Suprapubic skin (tissue), 4 donors: Measurements from ENCODE around the gene SRSF1. TPM values are rescaled to one million over a fixed set of nuclear protein-coding genes. Genes with fewer than 3 reads are reported as not detected.

Experiments
- DNase-seq, 2 donors: peaks; one replicate each; pipeline ENCODE4 v3.0.0-alpha.2; 2019; ENCODE audit warnings: low spot score in 2 of 2
- H3K27ac ChIP-seq: fragments of 200-600 bp; sonication (generic); one replicate; pipeline ENCODE4 v1.5.1; 2019
- H3K27me3 ChIP-seq: fragments of 200-600 bp; sonication (generic); one replicate; pipeline ENCODE4 v1.5.1; 2019
- H3K36me3 ChIP-seq: fragments of 200-600 bp; sonication (generic); one replicate; pipeline ENCODE4 v1.5.1; 2019
- H3K4me1 ChIP-seq: fragments of 200-600 bp; sonication (generic); one replicate; pipeline ENCODE4 v1.5.1; 2019
- H3K4me3 ChIP-seq: fragments of 200-600 bp; sonication (generic); one replicate; pipeline ENCODE4 v1.5.1; 2019; ENCODE audit warnings: mild to moderate bottlenecking
- H3K9me3 ChIP-seq: fragments of 200-600 bp; sonication (generic); one replicate; pipeline ENCODE4 v1.5.1; 2019
- EP300 ChIP-seq: sonication (generic); formaldehyde crosslinking; IDR thresholded peaks from one replicate; pipeline ENCODE4 v1.6.1; 2017; ENCODE audit warnings: antibody characterized with exemption
- POLR2A ChIP-seq, 2 donors: fragments of 450-650 bp; IDR thresholded peaks; one replicate each; pipeline ENCODE4 v1.6.1; 2017; ENCODE audit warnings: antibody characterized with exemption in 2 of 2, mild to moderate bottlenecking in 2 of 2, moderate library complexity in 2 of 2
- POLR2AphosphoS5 ChIP-seq, 3 donors: sonication (generic); formaldehyde crosslinking; IDR thresholded peaks; one replicate each; pipeline ENCODE4 v1.6.1; 2017; ENCODE audit warnings: antibody characterized with exemption in 3 of 3
- WGBS: methylation state at CpG from one replicate; pipeline ENCODE4 v1.1.5; 2018; 5-methylcytosine and 5-hydroxymethylcytosine counted together
- total RNA-seq, 4 donors: library from RNA; depleted of rRNA; stranded (reverse); fragments of >200 nt; gene quantifications; one replicate each; pipeline ENCODE4 v1.1.0, GENCODE V29; 2016
- TF ChIP-seq, protein P1 (sequence below), 2 donors: fragments of 200-600 bp in 1 of 2; fragments of 450-650 bp in 1 of 2; sonication (generic) in 1 of 2; IDR thresholded peaks; one replicate each; pipeline ENCODE4 v1.5.1; 2016 to 2019; ENCODE audit warnings: antibody characterized with exemption in 2 of 2, mild to moderate bottlenecking in 1 of 2, moderate library complexity in 1 of 2

The SRSF1 gene
- total RNA-seq, 4 donors from 2014 or later = 108 to 172 (median 125) TPM

- no peaks in the 10 kb centered on the region for H3K4me1 ChIP-seq
- TF ChIP-seq, protein P1, sequence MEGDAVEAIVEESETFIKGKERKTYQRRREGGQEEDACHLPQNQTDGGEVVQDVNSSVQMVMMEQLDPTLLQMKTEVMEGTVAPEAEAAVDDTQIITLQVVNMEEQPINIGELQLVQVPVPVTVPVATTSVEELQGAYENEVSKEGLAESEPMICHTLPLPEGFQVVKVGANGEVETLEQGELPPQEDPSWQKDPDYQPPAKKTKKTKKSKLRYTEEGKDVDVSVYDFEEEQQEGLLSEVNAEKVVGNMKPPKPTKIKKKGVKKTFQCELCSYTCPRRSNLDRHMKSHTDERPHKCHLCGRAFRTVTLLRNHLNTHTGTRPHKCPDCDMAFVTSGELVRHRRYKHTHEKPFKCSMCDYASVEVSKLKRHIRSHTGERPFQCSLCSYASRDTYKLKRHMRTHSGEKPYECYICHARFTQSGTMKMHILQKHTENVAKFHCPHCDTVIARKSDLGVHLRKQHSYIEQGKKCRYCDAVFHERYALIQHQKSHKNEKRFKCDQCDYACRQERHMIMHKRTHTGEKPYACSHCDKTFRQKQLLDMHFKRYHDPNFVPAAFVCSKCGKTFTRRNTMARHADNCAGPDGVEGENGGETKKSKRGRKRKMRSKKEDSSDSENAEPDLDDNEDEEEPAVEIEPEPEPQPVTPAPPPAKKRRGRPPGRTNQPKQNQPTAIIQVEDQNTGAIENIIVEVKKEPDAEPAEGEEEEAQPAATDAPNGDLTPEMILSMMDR (IDR thresholded peaks at IDR 0.05) = no peak
- TF ChIP-seq POLR2A (IDR thresholded peaks at IDR 0.05) (no peak), EP300 (no peak), POLR2AphosphoS5 (IDR thresholded peaks at IDR 0.05) (no peak)
- no peak overlapping the region for H3K4me3 ChIP-seq
- no peaks in the 10 kb centered on the region for H3K36me3 ChIP-seq
- H3K9me3 ChIP-seq = no peaks in the 10 kb centered on the region
- WGBS = 93% methylated on average over 5 of the region's 5 CpGs
- DNase-seq = no peak
- H3K27me3 ChIP-seq = no peaks in the 10 kb centered on the region
- H3K27ac ChIP-seq = no peak overlapping the region
These were observed 36.5 kb upstream of the SRSF1 start for GRCh38 chr17:58043221-58044181.

DNA sequence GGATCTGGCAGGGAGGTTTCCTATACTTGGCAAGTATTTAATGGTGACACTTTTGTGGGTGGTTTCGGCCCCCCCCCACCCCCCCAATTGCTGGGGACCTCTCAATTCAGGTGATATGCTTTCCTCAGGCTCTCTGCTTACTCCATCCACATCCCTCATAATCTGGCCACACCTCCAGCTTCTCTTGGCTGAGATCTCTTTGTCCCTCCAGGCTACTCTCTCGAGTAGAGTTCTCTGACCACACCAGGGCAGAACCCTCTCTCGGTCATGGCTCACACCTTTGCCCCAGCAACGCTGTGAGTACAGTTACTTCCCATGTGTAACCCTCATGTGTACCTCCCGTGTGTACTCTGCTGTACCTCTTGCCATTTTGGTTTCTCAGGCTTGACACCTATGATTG lies 34.1 kb upstream of the SRSF1 start:
- Histone ChIP-seq H3K4me1 (no peaks in the 10 kb centered on the region), H3K27ac (no peak overlapping the region), H3K4me3 (no peak overlapping the region), H3K27me3 (no peaks in the 10 kb centered on the region), H3K9me3 (no peaks in the 10 kb centered on the region), H3K36me3 (no peaks in the 10 kb centered on the region)
- WGBS = 73% methylated on average over 5 of the region's 5 CpGs
- no peak for DNase-seq
- no peak for TF ChIP-seq POLR2AphosphoS5 (IDR thresholded peaks at IDR 0.05)

DNA sequence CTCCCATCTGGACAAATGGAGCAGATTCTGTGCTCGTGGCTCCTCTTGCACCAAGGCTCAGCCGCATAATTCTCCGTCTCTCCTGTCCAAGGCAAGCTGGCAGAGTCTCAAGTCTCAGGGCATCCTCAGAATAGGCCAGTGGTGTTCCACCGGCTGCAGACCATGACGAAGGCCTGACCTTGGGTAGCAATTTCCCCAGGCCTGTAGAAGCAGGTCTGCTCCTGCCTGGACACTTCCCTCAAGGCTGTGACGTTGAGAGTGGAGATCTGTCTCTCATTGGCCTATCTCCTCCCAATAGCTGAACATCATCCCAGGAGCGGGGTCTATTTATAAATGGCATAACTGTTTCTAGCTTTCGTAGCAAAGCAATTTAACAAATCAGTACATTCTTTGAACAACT lies 33.3 kb upstream of the SRSF1 start:
- no peak for DNase-seq
- H3K36me3 ChIP-seq = no peaks in the 10 kb centered on the region
- WGBS = 82% methylated on average over 8 of the region's 8 CpGs
- H3K27ac ChIP-seq = no peak overlapping the region
- H3K27me3 ChIP-seq = no peaks in the 10 kb centered on the region
- no peak overlapping the region for H3K4me3 ChIP-seq
- H3K9me3 ChIP-seq = no peaks in the 10 kb centered on the region
- TF ChIP-seq EP300 (no peak), POLR2A (IDR thresholded peaks at IDR 0.05) (no peak), POLR2AphosphoS5 (IDR thresholded peaks at IDR 0.05) (no peak)
- TF ChIP-seq, protein P1 (IDR thresholded peaks at IDR 0.05) = no peak
- no peaks in the 10 kb centered on the region for H3K4me1 ChIP-seq

DNA sequence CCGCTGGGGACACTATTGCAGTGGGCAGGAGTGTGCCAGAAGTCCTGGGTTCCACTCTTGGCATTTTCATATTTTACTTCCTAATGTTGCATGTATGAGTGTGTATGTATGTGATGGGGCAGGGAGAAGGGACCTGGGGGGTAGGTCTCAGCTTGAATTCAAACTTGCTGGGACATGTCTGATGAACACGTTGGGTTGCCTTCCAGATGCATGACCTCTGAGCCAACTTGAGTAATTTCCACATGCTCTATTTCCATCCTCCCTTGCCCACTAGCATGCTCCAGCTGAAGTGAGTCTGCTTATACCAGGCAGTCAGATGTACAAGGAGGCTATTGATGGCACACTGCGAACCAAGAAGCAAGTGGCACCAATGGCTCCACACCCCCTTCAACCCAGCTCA lies 32.9 kb upstream of the SRSF1 start:
- Histone ChIP-seq H3K4me1 (no peaks in the 10 kb centered on the region), H3K27me3 (no peaks in the 10 kb centered on the region), H3K9me3 (no peaks in the 10 kb centered on the region), H3K27ac (no peak overlapping the region), H3K36me3 (no peaks in the 10 kb centered on the region), H3K4me3 (no peak overlapping the region)
- no peak for TF ChIP-seq POLR2AphosphoS5 (IDR thresholded peaks at IDR 0.05)
- no peak for TF ChIP-seq POLR2A (IDR thresholded peaks at IDR 0.05)
- no peak for TF ChIP-seq EP300
- TF ChIP-seq, protein P1 (IDR thresholded peaks at IDR 0.05) = no peak
- WGBS = 65% methylated on average over 2 of the region's 3 CpGs
- DNase-seq = no peak

DNA sequence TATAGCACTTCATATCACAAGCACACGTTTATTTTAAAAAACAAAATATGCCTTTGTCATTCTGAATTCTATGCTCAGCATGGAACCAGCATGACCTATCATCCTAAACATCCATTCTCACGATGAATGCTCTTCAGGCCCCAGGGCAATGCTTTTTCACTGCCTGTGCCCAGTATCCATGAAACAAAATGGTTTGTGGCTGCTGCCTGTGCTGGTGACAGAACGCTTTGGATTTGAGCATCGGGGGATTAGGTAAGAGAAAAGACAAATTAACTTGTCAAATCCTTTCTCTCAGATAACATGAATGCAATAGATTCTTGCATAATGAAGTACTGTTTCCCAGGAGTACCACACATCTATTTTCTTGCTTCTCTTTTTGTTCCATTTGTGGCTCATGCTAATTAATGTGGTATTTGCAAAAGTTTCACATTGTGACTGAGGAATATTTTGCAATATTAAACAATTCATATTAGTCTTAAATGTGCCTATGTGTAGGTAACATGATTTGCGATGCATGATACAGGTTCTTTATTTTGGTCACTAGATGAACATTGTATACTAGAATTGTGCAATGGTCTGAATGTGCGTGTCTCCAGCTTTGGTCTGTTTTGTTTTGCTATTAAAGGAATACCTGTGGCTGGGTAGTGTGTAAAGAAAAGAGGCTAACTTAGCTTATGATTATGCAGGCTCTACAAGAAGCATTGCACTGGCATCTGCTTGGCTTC lies 25.8 kb upstream of the SRSF1 start:
- Histone ChIP-seq H3K4me1 (no peaks in the 10 kb centered on the region), H3K36me3 (no peaks in the 10 kb centered on the region), H3K27me3 (no peaks in the 10 kb centered on the region), H3K4me3 (no peak overlapping the region), H3K27ac (no peak overlapping the region), H3K9me3 (no peaks in the 10 kb centered on the region)
- DNase-seq = no peak
- TF ChIP-seq EP300 = no peak
- TF ChIP-seq, protein P1 (IDR thresholded peaks at IDR 0.05) = no peak
- TF ChIP-seq POLR2AphosphoS5 (IDR thresholded peaks at IDR 0.05) = no peak
- no peak for TF ChIP-seq POLR2A (IDR thresholded peaks at IDR 0.05)
- 46% methylated on average over 6 of the region's 6 CpGs for WGBS
